ENCODE results near the gene LRRC27.

Gene LRRC27

DNA sequence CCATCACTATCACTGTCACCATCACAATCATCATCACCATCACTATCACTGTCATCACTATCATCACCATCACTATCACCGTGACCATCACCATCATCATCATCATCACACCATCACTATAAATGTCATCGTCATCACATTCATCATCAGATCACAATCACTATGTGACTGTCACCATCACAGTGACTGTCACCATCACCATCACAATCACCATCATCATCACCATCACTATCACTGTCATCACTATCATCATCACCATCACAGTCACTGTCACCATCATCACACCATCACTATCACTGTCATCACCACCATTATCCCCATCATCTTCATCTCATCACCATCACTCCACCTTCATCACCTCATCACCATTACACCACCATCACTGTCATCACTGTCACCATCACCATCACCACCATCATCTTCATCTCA, 96.0 kb downstream of the LRRC27 start:
- ATAC-seq, result no peak

DNA sequence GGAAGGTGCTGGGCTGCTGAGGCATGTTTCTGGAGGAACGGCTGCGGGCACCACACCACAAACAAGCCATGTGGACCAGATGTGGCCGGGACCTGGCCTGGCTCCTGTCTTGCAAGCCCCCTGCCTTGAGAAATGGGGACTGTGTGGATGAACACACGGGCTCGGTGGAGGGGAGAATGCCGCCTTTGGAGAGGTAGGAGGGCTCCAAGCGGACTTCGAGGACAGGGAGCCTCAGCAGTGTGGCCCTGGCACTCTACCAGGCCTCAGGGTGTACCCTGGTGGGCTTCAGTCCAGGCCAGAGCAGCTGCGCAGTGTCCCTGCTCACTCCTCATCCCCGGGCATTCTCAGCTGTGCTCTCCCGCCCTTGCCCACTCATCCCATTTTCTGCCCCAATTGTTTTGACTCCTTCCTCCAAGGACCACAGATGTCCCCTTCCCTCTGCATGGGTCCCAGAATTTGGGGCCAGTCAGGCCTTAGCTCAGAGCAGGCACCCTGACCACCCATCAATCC, 96.5 kb downstream of the LRRC27 start:
- ATAC-seq (no peak), DNase-seq (no peak)

More for the DNA sequence above, 96.0 kb downstream of the LRRC27 start:
- DNase-seq, result no peak

Data from stimulated activated naive CD8-positive, alpha-beta T cell treated with anti-CD3 and anti-CD28 coated beads, Interleukin-15, Interleukin-2, amounts not matched to agents 100 U/mL and 50 U/mL, for 24 hours (primary cell).